ENCODE results near the gene RIMKLB.

RIMKLB gene

DNA sequence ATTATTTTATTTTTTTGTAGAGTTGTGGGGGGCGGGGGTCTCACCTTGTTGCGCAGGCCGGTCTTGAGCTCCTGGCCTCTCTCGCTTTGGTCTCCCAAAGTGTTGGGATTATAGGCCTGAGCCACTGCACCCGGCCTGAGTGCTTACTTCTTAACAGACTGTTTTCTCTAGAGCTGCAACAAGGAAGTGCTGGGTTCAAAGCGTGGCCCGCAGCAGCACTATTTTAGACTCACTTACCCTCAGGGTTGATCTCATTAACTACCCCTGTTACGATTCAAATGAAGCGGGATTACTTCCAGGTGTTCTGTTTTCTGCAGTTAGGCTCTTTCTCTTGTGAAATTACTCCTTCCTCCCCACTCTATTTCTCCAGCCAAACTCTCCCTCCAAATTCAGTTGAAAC, 133.3 kb downstream of the RIMKLB start:
- no peaks in the 10 kb centered on the region for H3K27me3 ChIP-seq (ENCODE audit: insufficient read depth, low read depth)
- H3K4me1 ChIP-seq (ENCODE audit: low read depth, poor library complexity, severe bottlenecking), result no peaks in the 10 kb centered on the region
- H2AFZ ChIP-seq (ENCODE audit: low read depth), result no peak overlapping the region
- no peaks in the 10 kb centered on the region for H3K79me2 ChIP-seq (ENCODE audit: insufficient read depth, low read depth)
- no peak overlapping the region for H3K27ac ChIP-seq
- TF ChIP-seq, protein P1, sequence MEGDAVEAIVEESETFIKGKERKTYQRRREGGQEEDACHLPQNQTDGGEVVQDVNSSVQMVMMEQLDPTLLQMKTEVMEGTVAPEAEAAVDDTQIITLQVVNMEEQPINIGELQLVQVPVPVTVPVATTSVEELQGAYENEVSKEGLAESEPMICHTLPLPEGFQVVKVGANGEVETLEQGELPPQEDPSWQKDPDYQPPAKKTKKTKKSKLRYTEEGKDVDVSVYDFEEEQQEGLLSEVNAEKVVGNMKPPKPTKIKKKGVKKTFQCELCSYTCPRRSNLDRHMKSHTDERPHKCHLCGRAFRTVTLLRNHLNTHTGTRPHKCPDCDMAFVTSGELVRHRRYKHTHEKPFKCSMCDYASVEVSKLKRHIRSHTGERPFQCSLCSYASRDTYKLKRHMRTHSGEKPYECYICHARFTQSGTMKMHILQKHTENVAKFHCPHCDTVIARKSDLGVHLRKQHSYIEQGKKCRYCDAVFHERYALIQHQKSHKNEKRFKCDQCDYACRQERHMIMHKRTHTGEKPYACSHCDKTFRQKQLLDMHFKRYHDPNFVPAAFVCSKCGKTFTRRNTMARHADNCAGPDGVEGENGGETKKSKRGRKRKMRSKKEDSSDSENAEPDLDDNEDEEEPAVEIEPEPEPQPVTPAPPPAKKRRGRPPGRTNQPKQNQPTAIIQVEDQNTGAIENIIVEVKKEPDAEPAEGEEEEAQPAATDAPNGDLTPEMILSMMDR (conservative IDR thresholded peaks at IDR 0.05; ENCODE audit: low read depth, low read length), result no peak
- H4K20me1 ChIP-seq (ENCODE audit: insufficient read depth), result no peaks in the 10 kb centered on the region
- H3K4me2 ChIP-seq, result no peak overlapping the region
- H3K36me3 ChIP-seq (ENCODE audit: insufficient read depth), result no peaks in the 10 kb centered on the region
- H3K4me3 ChIP-seq (IDR thresholded peaks at IDR 0.05; ENCODE audit: insufficient read depth, low read depth, low read length), result no peak overlapping the region
- H3K9ac ChIP-seq, result no peak overlapping the region

DNA sequence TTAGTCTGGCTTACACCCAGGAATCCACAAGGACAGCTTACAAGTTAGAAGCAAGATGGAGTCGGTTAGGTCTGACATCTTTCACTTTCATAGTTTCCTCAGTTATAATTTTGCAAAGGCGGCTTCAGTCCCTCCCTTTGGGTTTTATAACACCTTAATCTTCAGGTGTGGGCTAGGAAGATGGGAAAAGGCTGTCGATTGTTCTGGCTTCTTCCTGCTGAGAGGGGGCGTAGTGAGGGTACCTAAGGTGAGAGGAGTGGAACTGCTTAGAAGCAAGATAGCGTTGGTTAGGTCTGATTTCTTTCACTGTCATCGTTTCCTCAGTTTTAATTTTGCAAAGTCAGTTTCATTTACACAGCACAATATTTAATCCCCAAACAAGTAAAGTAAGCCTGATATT, 134.7 kb downstream of the RIMKLB start:
- Histone ChIP-seq H3K36me3 (ENCODE audit: insufficient read depth) (no peaks in the 10 kb centered on the region), H4K20me1 (ENCODE audit: insufficient read depth) (no peaks in the 10 kb centered on the region), H2AFZ (ENCODE audit: low read depth) (no peak overlapping the region), H3K79me2 (ENCODE audit: insufficient read depth, low read depth) (no peaks in the 10 kb centered on the region), H3K27me3 (ENCODE audit: insufficient read depth, low read depth) (no peaks in the 10 kb centered on the region), H3K27ac (no peak overlapping the region), H3K9ac (no peak overlapping the region), H3K4me2 (no peak overlapping the region), H3K4me3 (IDR thresholded peaks at IDR 0.05; ENCODE audit: insufficient read depth, low read depth, low read length) (no peak overlapping the region), H3K4me1 (ENCODE audit: low read depth, poor library complexity, severe bottlenecking) (no peaks in the 10 kb centered on the region)
- TF ChIP-seq, protein P1 (conservative IDR thresholded peaks at IDR 0.05; ENCODE audit: low read depth, low read length), result no peak
